HG03460 (cell line): Measurements from ENCODE around the gene TMPRSS5.
"Not testable (repeated sequence)": the region's sequence is repeated elsewhere in the genome, so short reads cannot be mapped to it uniquely, and the experiment has no call there.

ENCODE experiments used
- ATAC-seq: cut with Tn5 transposase; IDR thresholded peaks from one replicate; pipeline ENCODE4 v1.9.1; 2021; ENCODE audit not compliant: unreplicated experiment

Gene TMPRSS5

GRCh38 chr11:113705871-113706655, at the start of gene TMPRSS5:
TMPRSS5 (minus strand) TSS chr11:113706308; CDS start chr11:113706224, 84 bp downstream.
- ATAC-seq: no peak

GRCh38 chr11:113752932-113753331, 46.8 kb upstream of the TMPRSS5 start:
- no peak for ATAC-seq

- ATAC-seq: no peak
Observed at GRCh38 chr11:113736323-113736722, 30.2 kb upstream of the TMPRSS5 start.

GRCh38 chr11:113732092-113732491, 26.0 kb upstream of the TMPRSS5 start:
- ATAC-seq: no peak

- no peak for ATAC-seq
Observed at GRCh38 chr11:113730887-113731726, 25.0 kb upstream of the TMPRSS5 start.

- ATAC-seq: no peak
Observed at GRCh38 chr11:113729456-113729855, 23.3 kb upstream of the TMPRSS5 start.

GRCh38 chr11:113728814-113729213, 22.7 kb upstream of the TMPRSS5 start:
- no peak for ATAC-seq

GRCh38 chr11:113725913-113726312, 19.8 kb upstream of the TMPRSS5 start:
- ATAC-seq: no peak

GRCh38 chr11:113725407-113725806, 19.3 kb upstream of the TMPRSS5 start:
- ATAC-seq: no peak

GRCh38 chr11:113724778-113725177, 18.7 kb upstream of the TMPRSS5 start:
- ATAC-seq: no peak

GRCh38 chr11:113723787-113724186, 17.7 kb upstream of the TMPRSS5 start:
- no peak for ATAC-seq

GRCh38 chr11:113722934-113723333, 16.8 kb upstream of the TMPRSS5 start:
- ATAC-seq: no peak

GRCh38 chr11:113722221-113722620, 16.1 kb upstream of the TMPRSS5 start:
- ATAC-seq: no peak

GRCh38 chr11:113721462-113722066, 15.5 kb upstream of the TMPRSS5 start:
- no peak for ATAC-seq

GRCh38 chr11:113720478-113720877, 14.4 kb upstream of the TMPRSS5 start:
- ATAC-seq: not testable (repeated sequence)

GRCh38 chr11:113715882-113716625, 9.9 kb upstream of the TMPRSS5 start:
- ATAC-seq: no peak

GRCh38 chr11:113715273-113715672, 9.2 kb upstream of the TMPRSS5 start:
- ATAC-seq: no peak

GRCh38 chr11:113710989-113711388, 4.9 kb upstream of the TMPRSS5 start:
- no peak for ATAC-seq

- ATAC-seq: not testable (repeated sequence)
Observed at GRCh38 chr11:113703551-113703950, 2.6 kb downstream of the TMPRSS5 start.

- ATAC-seq: no peak
Observed at GRCh38 chr11:113701491-113701890, 4.6 kb downstream of the TMPRSS5 start.

GRCh38 chr11:113698515-113698914, 7.6 kb downstream of the TMPRSS5 start:
- ATAC-seq: no peak
